GM21360 (cell line): ENCODE results near the gene ELMO1.
A peak's percentile ranks its signal among the peaks of the same experiment; 100 is the strongest.

Experiments used
- ATAC-seq: cut with Tn5 transposase; IDR thresholded peaks from one replicate; pipeline ENCODE4 v1.9.1; 2021; ENCODE audit warnings: mild to moderate bottlenecking, moderate library complexity; ENCODE audit not compliant: unreplicated experiment

The ELMO1 gene

GRCh38 chr7:37231613-37232012 is 217.1 kb downstream of the ELMO1 start:
- no peak for ATAC-seq

DNA sequence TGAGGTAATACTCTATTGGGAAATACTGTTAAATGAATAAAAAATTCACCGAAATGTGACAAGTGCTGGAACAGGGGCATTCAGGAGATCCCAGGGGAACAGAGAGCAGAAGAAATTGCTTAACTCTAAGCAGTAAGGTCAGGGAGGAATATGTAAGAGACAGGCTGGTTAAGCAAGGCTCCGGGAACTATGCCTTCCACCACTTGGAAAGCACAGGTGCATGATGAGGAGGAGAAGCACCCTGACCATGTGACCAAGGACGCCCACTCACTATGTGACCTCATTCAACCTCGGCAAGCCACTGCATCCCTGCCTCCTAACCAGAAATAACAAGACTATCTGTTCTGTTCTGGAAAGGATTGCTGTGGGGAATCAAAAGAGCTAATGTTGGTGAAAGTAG is 218.4 kb downstream of the ELMO1 start:
- ATAC-seq = no peak

GRCh38 chr7:37229381-37229780 is 219.3 kb downstream of the ELMO1 start:
- ATAC-seq = no peak

DNA sequence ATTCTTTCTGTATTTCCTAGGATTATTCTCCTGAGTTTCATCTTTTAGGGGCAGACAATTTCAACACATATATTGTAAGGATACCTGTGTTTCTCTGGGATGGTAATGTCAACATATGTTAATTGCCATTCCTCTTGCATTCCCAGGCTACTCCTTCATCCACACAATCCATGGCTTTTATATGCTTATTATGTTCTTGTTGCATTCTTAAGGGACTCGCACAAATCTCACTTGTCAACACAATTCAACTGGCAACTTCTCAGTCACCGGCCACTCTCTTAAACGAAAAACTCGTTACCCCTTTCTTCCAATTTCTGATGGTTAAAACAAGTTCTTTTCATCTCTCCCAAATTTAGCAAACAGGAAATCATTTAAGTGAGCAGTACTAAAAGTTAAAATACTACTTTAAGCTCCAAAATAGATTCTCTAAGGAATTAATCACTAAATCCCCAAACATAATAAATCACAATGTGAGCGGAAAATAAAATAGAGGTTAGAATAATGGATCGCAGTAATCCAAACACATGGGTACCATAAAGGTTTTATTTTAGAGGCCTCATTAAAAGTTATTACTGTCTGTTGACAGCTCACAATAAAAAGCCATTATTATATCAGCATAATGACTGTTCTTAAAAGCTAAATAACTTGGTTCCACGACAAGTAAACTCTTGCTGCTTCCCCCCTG is 223.2 kb downstream of the ELMO1 start:
- ATAC-seq = no peak

DNA sequence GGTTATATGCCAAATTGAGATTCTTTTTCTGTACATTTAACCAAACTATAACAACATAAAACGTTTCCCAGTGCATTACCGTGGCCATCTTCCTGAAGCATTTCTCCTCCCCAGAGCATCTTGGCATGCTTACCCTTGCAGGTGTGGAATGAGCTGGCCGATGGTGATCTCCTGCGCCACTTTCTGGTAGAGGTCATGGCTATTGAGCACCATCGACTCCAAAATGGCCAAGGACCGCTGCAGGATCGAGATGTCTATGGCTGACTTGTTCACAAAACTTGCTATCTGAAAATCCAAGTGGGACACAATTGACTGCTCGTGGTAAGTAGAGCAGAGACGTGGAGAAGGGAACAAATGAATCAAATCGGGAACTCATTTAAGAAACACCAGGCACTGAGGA is 223.9 kb downstream of the ELMO1 start:
- no peak for ATAC-seq

DNA sequence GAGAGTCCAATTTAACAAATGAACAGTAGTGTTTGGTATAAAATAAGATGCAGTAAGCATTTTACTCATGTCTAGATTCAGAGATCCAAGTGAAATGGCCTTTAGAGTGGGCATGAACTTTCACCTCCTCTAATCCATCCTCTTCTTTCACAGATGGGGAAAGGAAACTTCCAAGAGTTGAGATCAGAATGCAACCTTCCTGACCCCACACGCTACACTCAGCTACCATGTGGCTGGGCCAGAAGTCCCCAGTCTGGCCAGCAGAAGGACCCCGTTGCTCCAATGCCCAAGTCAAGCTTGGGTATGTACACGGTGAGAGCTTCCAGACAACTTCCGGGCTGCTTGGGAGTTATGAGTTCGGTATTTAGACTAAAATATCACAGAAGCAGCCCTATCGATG is 228.0 kb downstream of the ELMO1 start:
- no peak for ATAC-seq

DNA sequence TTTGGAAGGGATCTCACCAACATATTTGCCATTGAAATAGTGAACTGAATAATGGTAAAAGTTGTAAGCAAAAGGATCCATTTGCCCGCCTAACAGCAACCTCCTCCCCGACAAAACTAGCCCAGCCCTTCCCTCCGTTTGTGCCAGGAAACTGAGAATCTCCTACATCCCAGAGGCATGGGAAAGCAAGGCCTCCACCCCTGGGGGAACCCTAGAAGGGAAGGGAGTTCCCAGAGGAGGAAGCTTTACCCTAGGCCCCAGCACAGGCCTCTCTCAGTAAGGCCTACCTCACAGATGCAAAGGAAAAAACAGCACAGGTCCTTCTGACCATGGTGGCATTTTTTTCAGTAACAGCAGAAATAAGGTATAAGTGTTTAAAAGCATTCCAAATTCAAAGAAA is 229.7 kb downstream of the ELMO1 start:
- ATAC-seq = no peak

GRCh38 chr7:37216923-37217322 is 231.7 kb downstream of the ELMO1 start:
- ATAC-seq = no peak

DNA sequence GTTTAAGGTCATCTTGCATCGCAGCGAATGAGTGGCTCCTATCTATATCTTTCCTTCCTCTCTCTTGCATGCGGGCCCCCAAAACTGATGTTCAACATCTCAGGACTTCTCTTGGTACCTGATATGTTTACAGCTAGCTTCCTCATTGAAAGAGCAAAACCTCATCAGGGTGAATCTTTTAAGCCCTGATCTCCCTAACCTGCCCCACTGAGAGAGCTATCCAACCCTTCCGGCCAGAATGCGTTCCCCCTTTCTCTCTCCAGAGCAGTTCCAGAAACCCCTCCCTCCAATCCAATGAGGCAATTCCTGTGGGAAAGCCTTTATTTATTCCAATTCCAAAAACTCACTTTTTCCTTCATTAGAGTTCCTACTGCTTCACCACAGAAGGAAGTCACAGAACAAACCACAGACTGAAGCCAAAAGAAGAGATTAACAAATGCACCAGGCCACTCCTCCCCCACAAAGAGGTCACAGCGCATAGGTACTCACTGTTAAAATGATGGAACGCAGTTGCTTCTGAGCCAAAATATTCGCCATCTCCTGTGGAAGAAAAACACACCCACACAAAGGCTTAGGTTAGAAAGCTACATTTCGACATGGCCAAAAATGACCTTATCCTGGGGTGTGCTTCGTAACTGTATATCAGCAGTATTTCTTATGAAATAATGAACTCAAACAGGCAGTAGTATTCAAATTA is 232.4 kb downstream of the ELMO1 start:
- ATAC-seq = no peak

- no peak for ATAC-seq
Observed at GRCh38 chr7:37215290-37215923, 233.3 kb downstream of the ELMO1 start.

DNA sequence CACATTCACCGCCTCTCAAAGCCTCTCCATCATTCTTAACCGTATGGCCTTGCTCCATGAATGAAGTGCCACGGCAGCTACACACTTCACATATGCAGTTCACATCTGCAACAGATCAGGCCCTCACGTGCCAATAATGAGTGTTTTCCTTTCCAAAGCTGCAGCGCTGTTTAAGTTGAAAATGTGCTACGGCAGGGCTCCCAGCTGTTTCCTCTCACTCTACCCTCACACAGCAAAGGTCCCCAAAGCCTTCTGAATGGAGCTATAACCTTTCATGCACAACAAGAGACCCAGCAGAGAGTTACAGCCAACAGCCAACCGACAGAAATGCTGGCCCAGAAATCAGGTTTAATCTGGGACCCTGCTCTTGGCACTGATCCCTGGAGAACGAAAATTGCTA is 236.1 kb downstream of the ELMO1 start:
- no peak for ATAC-seq

DNA sequence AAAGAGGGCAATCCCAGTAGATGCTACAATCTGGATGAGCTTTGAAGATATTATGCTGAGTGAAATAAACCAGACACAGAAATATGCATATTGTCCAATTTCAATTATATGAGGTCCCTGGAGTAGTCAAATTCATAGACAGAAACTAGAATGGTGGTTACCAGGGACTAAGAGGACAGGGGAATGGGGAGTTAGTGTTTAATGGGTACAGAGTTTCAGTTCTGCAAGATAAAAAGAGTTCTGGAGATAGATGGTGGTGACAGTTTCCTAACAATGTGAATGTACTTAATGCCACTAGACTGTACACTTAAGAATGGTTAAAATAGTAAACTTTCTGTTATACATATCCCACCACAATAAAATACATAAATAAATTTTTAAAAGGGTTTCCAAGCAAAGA is 236.6 kb downstream of the ELMO1 start:
- ATAC-seq = no peak

DNA sequence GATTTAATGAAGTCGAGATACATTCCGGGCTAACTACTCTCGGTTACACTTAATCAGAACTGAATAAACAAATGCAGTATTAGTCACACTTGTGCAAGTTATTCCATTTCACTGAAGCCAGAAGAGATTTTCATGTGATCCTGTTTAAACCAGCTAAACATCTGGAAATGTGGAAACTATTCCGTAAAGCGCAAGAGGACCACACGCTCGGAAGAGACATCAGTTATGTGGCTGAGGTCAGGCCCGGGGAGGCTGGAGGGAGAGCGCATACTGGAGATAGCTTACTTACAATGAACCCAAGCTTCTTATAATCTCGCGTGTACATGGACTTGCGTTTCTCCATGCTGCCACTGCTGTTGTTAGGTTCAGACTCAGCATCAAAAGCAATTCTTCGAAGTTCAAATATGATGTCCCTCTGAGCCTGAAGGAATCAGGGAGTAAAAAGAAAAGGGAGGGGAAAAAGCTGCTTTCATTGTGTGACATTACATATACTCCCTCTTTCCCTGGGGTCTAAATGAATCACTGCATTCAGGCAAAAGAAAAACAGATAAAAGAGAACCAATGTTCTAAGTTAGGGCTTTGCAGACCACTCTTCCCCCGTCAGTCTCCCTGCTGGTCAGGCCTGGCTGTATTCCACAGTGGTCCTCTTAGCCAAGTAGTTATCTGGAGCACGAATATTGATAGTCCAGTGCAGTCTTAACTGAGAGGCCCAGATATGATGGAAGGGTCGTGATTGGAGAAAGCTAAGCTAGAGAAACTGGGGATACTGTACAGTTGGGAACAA is 237.4 kb downstream of the ELMO1 start:
- no peak for ATAC-seq

DNA sequence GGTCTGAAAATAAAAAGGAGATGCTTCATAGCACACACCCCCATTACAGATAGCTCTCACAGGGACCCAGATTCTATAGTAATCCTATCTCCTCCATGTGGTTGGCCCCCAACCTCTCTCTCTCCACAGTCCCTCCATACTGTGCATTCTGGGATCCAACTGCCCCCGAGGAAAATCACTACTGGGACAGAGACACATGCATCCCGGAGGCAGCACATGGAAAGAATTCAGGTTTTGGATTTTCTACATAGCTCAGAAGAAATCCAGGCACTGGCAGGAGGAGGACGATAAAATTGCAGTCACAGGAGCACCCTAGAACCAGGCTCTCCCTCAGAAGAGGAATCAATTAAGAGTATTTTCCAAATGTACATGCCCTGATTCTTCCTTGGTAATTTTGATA is 239.5 kb downstream of the ELMO1 start:
- ATAC-seq = no peak

DNA sequence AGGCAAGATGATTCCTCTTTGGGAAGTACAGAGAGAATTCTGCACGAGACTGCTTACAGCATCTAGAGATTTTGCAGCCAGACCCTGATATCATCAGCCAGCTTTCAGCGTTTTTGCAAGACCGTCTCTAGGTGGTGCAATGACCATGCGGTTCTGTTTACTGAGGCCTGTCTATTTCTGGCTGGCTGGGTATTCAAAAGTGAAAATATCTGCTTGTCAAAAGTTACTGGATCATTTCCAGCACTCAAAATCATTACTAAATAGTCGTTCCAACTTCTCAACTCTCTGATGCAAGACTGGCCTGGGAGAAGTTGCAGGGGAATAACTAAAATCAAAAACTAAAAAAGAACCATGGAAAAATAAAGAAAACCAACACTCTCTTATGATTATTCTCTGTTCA is 240.1 kb downstream of the ELMO1 start:
- peak; percentile 80 for ATAC-seq

GRCh38 chr7:37206192-37206591 is 242.5 kb downstream of the ELMO1 start:
- no peak for ATAC-seq

GRCh38 chr7:37205451-37205850 is 243.2 kb downstream of the ELMO1 start:
- no peak for ATAC-seq

DNA sequence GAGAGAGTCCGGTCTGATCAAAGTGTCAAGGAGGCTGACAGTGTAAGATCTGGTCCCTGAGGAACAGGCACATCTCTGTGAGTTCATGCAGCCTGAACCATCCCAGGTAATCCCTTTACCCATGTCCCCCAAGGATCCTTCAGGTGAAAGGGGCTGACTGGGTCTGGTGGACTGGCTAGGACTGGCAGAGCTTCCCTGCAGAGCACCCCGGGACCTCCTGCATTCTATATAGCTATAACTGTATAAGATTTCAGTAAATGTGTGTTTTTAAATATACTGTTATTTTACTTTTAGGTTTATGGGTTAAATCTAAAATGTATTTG is 246.8 kb downstream of the ELMO1 start:
- no peak for ATAC-seq

GRCh38 chr7:37201003-37201875 is 247.4 kb downstream of the ELMO1 start:
- ATAC-seq = no peak

DNA sequence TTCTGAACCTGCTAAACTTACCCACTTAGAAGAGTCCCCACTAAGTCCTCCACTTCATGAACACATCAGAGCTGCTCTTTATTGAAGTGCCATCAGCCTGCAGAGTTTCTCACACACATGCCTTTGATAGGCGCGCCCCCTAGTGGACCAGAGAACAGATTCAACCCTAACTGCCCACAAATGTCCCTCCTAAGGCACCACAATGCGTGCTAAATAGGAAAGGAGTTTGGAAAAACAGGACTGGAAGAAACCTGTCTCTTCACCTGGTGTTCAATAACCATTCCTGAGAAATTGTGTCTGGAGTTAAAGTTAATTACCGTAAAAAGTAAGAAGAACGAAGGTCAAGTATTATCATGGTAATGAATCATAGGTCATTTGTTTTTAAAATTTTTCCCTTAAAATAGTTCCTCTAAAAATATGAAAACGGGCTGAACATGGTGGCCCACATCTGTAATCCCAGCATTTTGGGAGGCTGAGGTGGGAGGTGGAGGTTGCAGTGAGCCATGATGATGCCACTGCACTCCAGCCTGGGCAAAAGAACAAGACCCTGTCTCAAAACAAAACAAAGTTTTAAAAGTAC is 249.7 kb downstream of the ELMO1 start:
- peak; percentile 52 for ATAC-seq
